HPDE6-E6E7 (cell line): Measurements from ENCODE around the gene ADRM1.
A peak's percentile ranks its signal among the peaks of the same experiment; 100 is the strongest.

Experiments used
- DNase-seq: peaks from one replicate; pipeline ENCODE4 v3.0.0; 2011; ENCODE audit warnings: missing footprints; ENCODE audit errors: extremely low spot score

Gene ADRM1

GRCh38 chr20:62311832-62312661, 9.2 kb downstream of the ADRM1 start:
- DNase-seq: no peak

GRCh38 chr20:62312662-62312977, 9.8 kb downstream of the ADRM1 start:
- no peak for DNase-seq

- no peak for DNase-seq
Observed at GRCh38 chr20:62313021-62313420, 10.2 kb downstream of the ADRM1 start.

GRCh38 chr20:62313460-62314338, 10.9 kb downstream of the ADRM1 start:
- DNase-seq: no peak

GRCh38 chr20:62314339-62314638, 11.5 kb downstream of the ADRM1 start:
- DNase-seq: no peak

GRCh38 chr20:62314711-62315302, 12.0 kb downstream of the ADRM1 start:
- DNase-seq: no peak

- no peak for DNase-seq
Observed at GRCh38 chr20:62315773-62316172, 13.0 kb downstream of the ADRM1 start.

- DNase-seq: no peak
Observed at GRCh38 chr20:62316331-62317166, 13.8 kb downstream of the ADRM1 start.

GRCh38 chr20:62317167-62317655, 14.4 kb downstream of the ADRM1 start:
- no peak for DNase-seq

- DNase-seq: no peak
Observed at GRCh38 chr20:62318400-62319345, 15.9 kb downstream of the ADRM1 start.

GRCh38 chr20:62319346-62319909, 16.6 kb downstream of the ADRM1 start:
- DNase-seq: no peak

- DNase-seq: no peak
Observed at GRCh38 chr20:62320581-62321354, 18.0 kb downstream of the ADRM1 start.

- DNase-seq: peak; percentile 72
Observed at GRCh38 chr20:62321521-62321948, 18.7 kb downstream of the ADRM1 start.

GRCh38 chr20:62321975-62322374, 19.2 kb downstream of the ADRM1 start:
- no peak for DNase-seq

- DNase-seq: no peak
Observed at GRCh38 chr20:62322492-62323041, 19.8 kb downstream of the ADRM1 start.

- no peak for DNase-seq
Observed at GRCh38 chr20:62323146-62323979, 20.6 kb downstream of the ADRM1 start.

- no peak for DNase-seq
Observed at GRCh38 chr20:62323980-62324906, 21.4 kb downstream of the ADRM1 start.
